GM13976 (cell line): ENCODE measurements around the gene ZNF555.
A peak's percentile ranks its signal among the peaks of the same experiment; 100 is the strongest.
"Not testable (repeated sequence)": the region's sequence is repeated elsewhere in the genome, so short reads cannot be mapped to it uniquely, and the experiment has no call there.

ENCODE experiments used
- DNase-seq: peaks from one replicate; pipeline ENCODE4 v3.0.0; 2012; ENCODE audit warnings: low spot score
- CTCF ChIP-seq: IDR thresholded peaks from 2 replicates; pipeline ENCODE4 v1.5.1; 2012; ENCODE audit warnings: borderline replicate concordance, mild to moderate bottlenecking; ENCODE audit not compliant: insufficient read depth; ENCODE audit errors: extremely low read depth, missing control alignments, control extremely low read depth
- in situ Hi-C: fragments of 300-500 bp; cut with MboI; formaldehyde crosslinking; loops from one replicate; pipeline ENCODE4 v1.12.0; 2022; ENCODE audit warnings: low sequenced_read_pairs, mixed read lengths, inconsistent platforms; ENCODE audit not compliant: unreplicated experiment

Gene ZNF555

GRCh38 chr19:2869618-2870017 lies 28.3 kb downstream of the ZNF555 start:
- TF ChIP-seq CTCF: no peak
- in situ Hi-C loops: no loop called here
- DNase-seq: no peak

DNA sequence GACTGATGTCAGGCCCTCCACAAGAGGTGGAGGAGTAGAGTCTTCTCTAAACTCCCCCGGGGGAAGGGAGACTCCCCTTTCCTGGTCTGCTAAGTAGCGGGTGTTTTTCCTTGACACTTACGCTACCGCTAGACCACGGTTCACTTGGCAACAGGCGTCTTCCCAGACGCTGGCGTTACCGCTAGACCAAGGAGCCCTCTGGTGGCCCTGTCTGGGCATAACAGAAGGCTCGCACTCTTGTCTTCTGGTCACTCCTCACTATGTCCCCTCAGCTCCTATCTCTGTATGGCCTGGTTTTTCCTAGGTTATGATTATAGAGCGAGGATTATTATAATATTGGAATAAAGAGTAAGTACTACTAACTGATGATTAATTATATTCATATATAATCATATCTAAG lies 30.9 kb downstream of the ZNF555 start:
- DNase-seq, in situ Hi-C loops: not testable (repeated sequence)

- TF ChIP-seq CTCF: no peak
- no peak for DNase-seq
- in situ Hi-C loops: loop anchor here (25.0 kb wide), 1 partner anchor 215 kb away; no protein-coding TSS in a partner anchor
These were observed 36.4 kb downstream of the ZNF555 start for GRCh38 chr19:2877398-2878331.

DNA sequence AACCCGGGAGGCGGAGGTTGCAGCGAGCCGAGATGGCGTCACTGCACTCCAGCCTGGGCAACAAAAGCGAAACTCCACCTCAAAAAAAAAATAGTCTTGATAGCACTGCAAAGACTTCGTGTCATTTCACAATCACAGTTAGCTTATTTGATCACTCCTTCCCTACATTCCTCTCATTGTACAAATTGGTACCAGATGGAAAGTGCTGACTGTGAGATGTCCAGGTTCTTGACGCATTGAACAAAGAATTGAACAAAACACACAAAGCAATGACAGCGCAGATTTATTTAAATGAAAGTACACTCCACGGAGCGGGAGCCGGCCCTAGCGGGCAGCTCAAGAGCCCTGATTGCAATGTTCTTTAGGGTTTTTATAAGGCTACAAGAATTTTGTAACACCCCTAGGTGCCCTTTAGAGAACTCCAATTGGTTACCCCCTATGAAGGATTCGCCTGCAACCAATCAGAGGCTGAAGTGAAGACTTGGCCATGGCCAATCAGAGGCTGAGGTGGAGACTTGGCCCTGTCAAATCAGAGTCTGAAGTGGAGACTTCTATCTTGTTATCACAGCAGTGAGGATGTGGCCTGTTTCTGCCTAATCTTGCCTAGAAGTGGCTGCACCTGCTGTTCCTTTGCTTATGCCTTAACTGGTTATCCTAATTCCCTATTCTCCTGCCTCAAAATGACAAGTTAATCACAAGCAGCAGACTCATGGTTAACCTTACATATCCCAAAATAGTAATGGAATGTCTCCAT lies 42.6 kb downstream of the ZNF555 start:
- in situ Hi-C loops: loop anchor here (25.0 kb wide), 1 partner anchor 222 kb away; no protein-coding TSS in a partner anchor
- DNase-seq: no peak
- no peak for TF ChIP-seq CTCF

DNA sequence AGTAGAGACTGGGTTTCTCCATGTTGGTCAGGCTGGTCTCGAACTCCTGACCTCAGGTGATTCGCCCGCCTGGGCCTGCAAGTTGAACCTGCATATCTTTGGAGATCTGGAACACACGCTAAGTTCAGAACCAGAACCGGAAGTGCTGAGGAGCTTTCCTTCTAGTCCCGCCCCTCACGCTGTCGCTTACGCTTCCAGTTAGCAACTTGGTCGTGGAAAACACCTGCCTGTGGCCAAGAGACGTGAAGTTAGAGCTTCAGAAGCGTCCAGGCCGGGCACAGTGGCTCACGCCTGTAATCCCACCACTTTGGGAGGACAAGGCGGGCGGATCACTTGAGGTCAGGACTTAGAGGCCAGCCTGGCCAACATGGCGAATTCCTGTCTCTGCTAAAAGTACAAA lies 44.5 kb downstream of the ZNF555 start:
- in situ Hi-C loops: loop anchor here (25.0 kb wide), 1 partner anchor 223 kb away; no protein-coding TSS in a partner anchor
- no peak for TF ChIP-seq CTCF
- DNase-seq: no peak

DNA sequence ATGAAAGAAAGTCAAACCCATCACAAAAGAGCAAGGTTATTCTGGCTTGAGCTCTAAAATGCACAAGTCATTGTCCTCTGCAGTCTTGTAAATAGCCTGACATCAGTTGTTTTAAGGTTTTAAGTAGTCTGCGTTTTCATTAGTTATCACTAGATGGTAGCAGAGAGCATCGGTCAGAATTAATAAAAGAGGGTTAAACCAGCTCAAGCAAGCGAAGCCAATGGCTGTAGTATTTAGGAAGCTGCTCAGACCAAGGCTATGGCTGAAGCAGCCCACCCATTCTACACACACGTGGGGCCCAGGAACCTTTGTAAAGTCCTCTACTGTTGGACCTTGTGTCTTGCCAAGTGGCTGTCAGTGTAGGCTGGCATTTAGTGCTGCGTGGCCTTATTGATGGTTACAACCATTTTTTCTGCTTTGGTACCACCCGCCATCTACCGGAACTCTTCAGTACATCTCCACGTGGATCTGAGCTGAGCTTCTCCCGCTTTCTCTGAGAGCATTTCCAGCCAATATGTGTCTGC lies 46.2 kb downstream of the ZNF555 start:
- in situ Hi-C loops: loop anchor here (25.0 kb wide), 1 partner anchor 225 kb away; no protein-coding TSS in a partner anchor
- DNase-seq: peak; percentile 78
- peak; percentile 30 for TF ChIP-seq CTCF
